ENCODE measurements around the gene MINDY1.

MINDY1 gene

GRCh38 chr1:151006327-151007052 lies at the start of gene MINDY1:
TSS of gene MINDY1 (minus strand) at chr1:151006902. CDS start at chr1:151002617, 4,285 bp downstream.
- DNase-seq (ENCODE audit: low read depth, low spot score): no peak

- DNase-seq (ENCODE audit: low read depth, low spot score): no peak
These were observed 49.4 kb upstream of the MINDY1 start for GRCh38 chr1:151056149-151056548.

GRCh38 chr1:151055581-151055980 lies 48.9 kb upstream of the MINDY1 start:
- no peak for DNase-seq (ENCODE audit: low read depth, low spot score)

GRCh38 chr1:151054971-151055547 lies 48.4 kb upstream of the MINDY1 start:
- no peak for DNase-seq (ENCODE audit: low read depth, low spot score)

GRCh38 chr1:151051356-151052009 lies 44.8 kb upstream of the MINDY1 start:
- no peak for DNase-seq (ENCODE audit: low read depth, low spot score)

GRCh38 chr1:151050051-151050688 lies 43.5 kb upstream of the MINDY1 start:
- no peak for DNase-seq (ENCODE audit: low read depth, low spot score)

- DNase-seq (ENCODE audit: low read depth, low spot score): no peak
These were observed 42.8 kb upstream of the MINDY1 start for GRCh38 chr1:151049458-151049857.

- no peak for DNase-seq (ENCODE audit: low read depth, low spot score)
These were observed 41.9 kb upstream of the MINDY1 start for GRCh38 chr1:151048645-151049032.

- DNase-seq (ENCODE audit: low read depth, low spot score): no peak
These were observed 41.4 kb upstream of the MINDY1 start for GRCh38 chr1:151047925-151048644.

GRCh38 chr1:151047591-151047924 lies 40.9 kb upstream of the MINDY1 start, which contains the start of gene C1orf56:
TSS of gene C1orf56 (plus strand) at chr1:151047751. CDS start at chr1:151047848, 97 bp downstream.
- DNase-seq (ENCODE audit: low read depth, low spot score): peak; percentile 31

GRCh38 chr1:151043163-151043562 lies 36.5 kb upstream of the MINDY1 start:
- DNase-seq (ENCODE audit: low read depth, low spot score): no peak

- no peak for DNase-seq (ENCODE audit: low read depth, low spot score)
These were observed 32.8 kb upstream of the MINDY1 start for GRCh38 chr1:151039521-151039920.

- no peak for DNase-seq (ENCODE audit: low read depth, low spot score)
These were observed 30.3 kb upstream of the MINDY1 start for GRCh38 chr1:151037032-151037431.

GRCh38 chr1:151036356-151036755 lies 29.7 kb upstream of the MINDY1 start, which contains the start of gene BNIPL:
TSS of gene BNIPL (plus strand) at chr1:151036586. CDS start at chr1:151036726, 140 bp downstream.
- no peak for DNase-seq (ENCODE audit: low read depth, low spot score)

GRCh38 chr1:151035167-151035566 lies 28.5 kb upstream of the MINDY1 start:
- DNase-seq (ENCODE audit: low read depth, low spot score): no peak

GRCh38 chr1:151032164-151032563 lies 25.5 kb upstream of the MINDY1 start:
- no peak for DNase-seq (ENCODE audit: low read depth, low spot score)

- DNase-seq (ENCODE audit: low read depth, low spot score): no peak
These were observed 19.8 kb upstream of the MINDY1 start for GRCh38 chr1:151026460-151026859.

- peak; percentile 63 for DNase-seq (ENCODE audit: low read depth, low spot score)
These were observed 17.9 kb upstream of the MINDY1 start for GRCh38 chr1:151024540-151025146.

- no peak for DNase-seq (ENCODE audit: low read depth, low spot score)
These were observed 6.8 kb upstream of the MINDY1 start for GRCh38 chr1:151013518-151013917.

- no peak for DNase-seq (ENCODE audit: low read depth, low spot score)
These were observed 6.2 kb upstream of the MINDY1 start for GRCh38 chr1:151012684-151013471.

All from activated CD4-positive, CD25-positive, alpha-beta regulatory T cell treated with anti-CD3 and anti-CD28 coated beads, Interleukin-2, amount 50 U/mL, for 16 hours (primary cell).